Omental fat pad (tissue), 4 donors: ENCODE results near the gene WDR1. TPM values are rescaled to one million over a fixed set of nuclear protein-coding genes. Genes with fewer than 3 reads are reported as not detected.

ENCODE experiments used
- ATAC-seq: fragments of 150-250 bp; one replicate; pipeline ENCODE4 v1.9.1; 2016; ENCODE audit warnings: mild to moderate bottlenecking, moderate library complexity; ENCODE audit not compliant: low FRiP score
- DNase-seq: peaks from one replicate; pipeline ENCODE4 v3.0.0-alpha.2; 2019; ENCODE audit warnings: low spot score
- CTCF ChIP-seq, 3 donors: fragments of 450-650 bp; IDR thresholded peaks; one replicate each; pipeline ENCODE4 v1.5.1; 2016 to 2017; ENCODE audit warnings: antibody characterized with exemption in 3 of 3, mild to moderate bottlenecking in 3 of 3, moderate library complexity in 2 of 3
- total RNA-seq, 4 donors: library from RNA; depleted of rRNA; stranded (reverse); fragments of >200 nt; gene quantifications; one replicate each; pipeline ENCODE4 v1.1.0, GENCODE V29; 2016

Gene WDR1
- total RNA-seq, 4 donors from 2014 or later, result 114 to 219 (median 135) TPM

GRCh38 chr4:10151182-10151581, 34.6 kb upstream of the WDR1 start:
- DNase-seq (no peak), ATAC-seq (no peak)
- no peak for TF ChIP-seq CTCF (IDR thresholded peaks at IDR 0.05)

GRCh38 chr4:10144966-10145365, 28.4 kb upstream of the WDR1 start:
- ATAC-seq, result no peak
- no peak for DNase-seq
- TF ChIP-seq CTCF (IDR thresholded peaks at IDR 0.05), result no peak

- DNase-seq (no peak), ATAC-seq (no peak)
- no peak for TF ChIP-seq CTCF (IDR thresholded peaks at IDR 0.05)
Observed at GRCh38 chr4:10144479-10144878, 27.9 kb upstream of the WDR1 start.

- ATAC-seq, result no peak
- DNase-seq, result no peak
- TF ChIP-seq CTCF (IDR thresholded peaks at IDR 0.05), result no peak
Observed at GRCh38 chr4:10143171-10143570, 26.6 kb upstream of the WDR1 start.

GRCh38 chr4:10140866-10141759, 24.5 kb upstream of the WDR1 start:
- DNase-seq, result no peak
- TF ChIP-seq CTCF (IDR thresholded peaks at IDR 0.05), result no peak
- ATAC-seq, result no peak

- no peak for TF ChIP-seq CTCF (IDR thresholded peaks at IDR 0.05)
- DNase-seq, result no peak
- no peak for ATAC-seq
Observed at GRCh38 chr4:10139518-10139917, 22.9 kb upstream of the WDR1 start.

- TF ChIP-seq CTCF (IDR thresholded peaks at IDR 0.05), result no peak
- DNase-seq (no peak), ATAC-seq (no peak)
Observed at GRCh38 chr4:10135260-10135659, 18.7 kb upstream of the WDR1 start.
